HG03575 (cell line): ENCODE data around the gene ADGRD1.
"Not testable (repeated sequence)": the region's sequence is repeated elsewhere in the genome, so short reads cannot be mapped to it uniquely, and the experiment has no call there.

Source experiments
- ATAC-seq: cut with Tn5 transposase; IDR thresholded peaks from one replicate; pipeline ENCODE4 v1.9.1; 2021; ENCODE audit not compliant: unreplicated experiment, insufficient number of reproducible peaks, low FRiP score; ENCODE audit errors: extremely low read depth

Gene ADGRD1

DNA sequence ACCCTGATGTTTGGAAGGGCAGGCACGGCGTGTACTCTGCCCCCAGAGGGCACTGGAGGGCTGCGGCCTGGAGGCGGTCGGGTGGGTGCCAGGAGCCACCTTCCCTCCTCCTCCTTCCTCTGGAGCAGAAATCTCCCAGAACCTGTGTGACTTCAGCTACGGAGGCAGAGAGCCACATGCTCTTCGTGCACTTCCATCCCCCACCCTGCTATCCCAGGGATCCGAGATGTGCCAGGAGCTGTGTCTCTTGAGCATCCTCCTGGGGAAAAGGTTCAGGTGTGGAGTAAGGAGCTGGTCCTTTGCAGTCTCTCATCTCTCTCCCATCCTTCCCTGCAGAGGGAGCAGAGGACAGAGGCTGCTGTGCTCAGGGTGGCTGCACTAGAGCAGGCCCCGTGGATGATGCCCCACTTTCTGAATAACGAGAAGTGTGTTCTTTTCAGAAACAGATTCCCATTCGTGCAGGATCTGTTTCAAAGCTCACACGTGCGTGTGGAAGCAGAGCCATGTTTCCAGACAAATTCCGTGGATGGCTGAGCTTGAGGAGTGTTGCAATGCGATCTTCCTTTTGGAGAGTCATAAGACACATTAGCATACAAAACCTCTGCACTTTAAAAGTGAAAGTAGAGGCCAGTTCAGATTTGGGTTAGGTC is 162.9 kb downstream of the ADGRD1 start:
- ATAC-seq = no peak

DNA sequence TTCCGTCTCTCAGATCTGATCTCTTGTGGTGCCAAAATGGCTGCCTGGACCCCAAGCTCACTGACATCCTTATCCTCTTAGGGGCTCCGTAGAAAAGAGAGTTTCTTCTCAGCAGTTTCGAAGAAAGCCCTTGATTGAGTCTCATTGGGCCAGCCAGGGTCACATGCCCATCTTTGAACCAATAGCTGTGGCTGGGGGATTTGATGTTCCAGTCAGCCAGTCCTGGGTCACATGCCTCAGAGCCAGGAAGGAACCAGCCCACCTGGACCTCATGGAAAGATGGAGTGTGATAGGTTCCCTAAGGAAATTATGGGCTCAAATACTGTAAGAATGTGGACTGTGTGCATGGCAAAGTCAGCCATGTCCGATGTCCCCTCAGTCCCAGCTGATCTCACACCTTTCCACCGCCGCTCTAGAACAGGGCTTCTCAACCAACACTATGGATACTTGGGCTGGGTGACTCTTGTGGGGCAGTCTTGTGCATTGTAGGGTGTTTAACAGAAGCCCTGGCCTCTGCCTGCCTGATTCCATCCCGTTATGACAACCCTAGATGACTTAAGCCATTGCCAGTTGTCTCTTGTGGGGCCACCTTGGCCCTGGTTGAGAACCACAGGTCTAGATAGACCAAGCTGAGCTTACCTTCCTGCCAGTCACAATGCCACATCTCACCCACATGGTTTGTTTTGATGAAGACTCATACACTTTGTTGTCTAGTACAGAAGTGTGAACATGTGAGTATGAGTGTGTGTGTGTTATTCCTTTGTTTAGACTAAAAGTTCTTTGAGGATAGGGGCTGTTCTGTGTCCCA is 163.9 kb downstream of the ADGRD1 start:
- no peak for ATAC-seq

DNA sequence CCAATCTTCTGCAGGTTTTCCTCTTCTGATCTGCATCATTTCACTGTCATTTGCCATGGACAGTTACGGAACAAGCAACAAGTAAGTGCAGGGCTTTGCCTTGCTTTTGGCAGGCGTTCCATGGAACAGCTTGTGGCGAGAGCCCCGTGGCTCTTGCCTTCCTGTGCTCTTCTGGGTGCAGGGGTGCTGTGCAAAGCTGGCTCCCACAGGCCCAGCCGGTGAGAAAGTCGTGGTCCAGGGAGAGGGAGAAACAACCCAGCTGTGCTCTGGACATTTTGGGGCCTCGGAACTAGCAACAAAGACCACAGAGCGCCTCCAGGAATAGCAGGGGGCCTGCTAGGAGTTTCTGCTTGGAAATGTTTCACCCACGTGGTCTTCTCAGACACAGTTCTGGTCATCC is 164.7 kb downstream of the ADGRD1 start:
- no peak for ATAC-seq

DNA sequence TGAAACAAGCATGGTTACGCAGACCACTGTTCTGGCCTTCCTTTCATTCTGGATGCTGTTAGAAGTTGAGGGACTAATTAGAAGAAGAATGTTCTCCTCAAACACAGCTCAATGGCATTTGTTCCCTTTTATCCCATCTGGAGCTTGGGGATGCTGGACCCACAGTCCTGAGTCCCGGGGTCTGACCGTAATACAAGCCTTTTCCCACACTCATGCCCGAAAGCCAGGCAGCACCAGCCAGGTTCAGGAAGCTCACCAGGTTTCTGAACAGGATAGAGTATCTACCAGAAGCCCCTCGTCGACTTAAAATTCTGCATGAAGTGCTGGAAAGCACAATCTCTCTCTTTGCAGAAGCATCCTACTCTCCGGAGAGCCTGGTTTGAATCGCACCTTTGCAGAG is 165.6 kb downstream of the ADGRD1 start:
- not testable (repeated sequence) for ATAC-seq

DNA sequence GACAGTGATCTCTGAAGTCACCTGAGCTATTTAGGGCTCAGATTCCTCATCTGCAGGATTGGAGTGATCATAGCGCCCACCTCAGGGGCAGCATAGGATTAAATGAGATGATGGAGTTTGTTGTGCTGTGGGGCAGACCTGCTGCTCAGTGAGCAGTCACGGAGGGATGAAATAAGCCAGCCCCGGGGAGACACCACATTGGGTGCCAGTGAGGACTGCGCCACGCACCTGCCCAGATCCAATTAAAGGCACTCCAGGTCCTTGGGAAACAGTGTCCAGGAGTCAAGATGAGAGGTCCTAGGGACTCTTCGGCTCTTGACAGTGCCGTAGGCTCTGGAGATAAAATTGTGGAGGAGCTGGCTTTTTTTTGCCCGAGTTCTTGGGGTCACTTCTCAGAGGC is 166.2 kb downstream of the ADGRD1 start:
- no peak for ATAC-seq

DNA sequence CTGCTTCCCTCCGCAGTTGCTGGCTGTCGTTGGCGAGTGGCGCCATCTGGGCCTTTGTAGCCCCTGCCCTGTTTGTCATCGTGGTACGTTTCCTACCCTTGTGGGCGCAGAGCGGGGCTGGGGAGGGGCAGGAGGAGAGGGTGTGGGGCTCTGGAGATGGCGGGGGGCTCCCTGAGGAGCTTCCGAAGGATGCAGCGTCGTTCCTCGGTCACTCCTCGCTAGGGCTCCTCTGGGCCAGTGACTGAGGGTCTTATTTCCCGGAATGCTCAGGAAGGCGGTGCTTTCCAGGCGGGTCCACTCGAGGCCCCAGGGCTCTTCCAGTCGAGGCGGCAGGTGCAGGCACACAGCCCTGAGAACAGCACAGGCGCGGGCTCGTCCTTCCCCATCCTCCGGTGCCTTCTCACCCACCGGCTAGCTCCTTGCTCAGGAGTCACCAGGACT is 167.1 kb downstream of the ADGRD1 start:
- no peak for ATAC-seq

DNA sequence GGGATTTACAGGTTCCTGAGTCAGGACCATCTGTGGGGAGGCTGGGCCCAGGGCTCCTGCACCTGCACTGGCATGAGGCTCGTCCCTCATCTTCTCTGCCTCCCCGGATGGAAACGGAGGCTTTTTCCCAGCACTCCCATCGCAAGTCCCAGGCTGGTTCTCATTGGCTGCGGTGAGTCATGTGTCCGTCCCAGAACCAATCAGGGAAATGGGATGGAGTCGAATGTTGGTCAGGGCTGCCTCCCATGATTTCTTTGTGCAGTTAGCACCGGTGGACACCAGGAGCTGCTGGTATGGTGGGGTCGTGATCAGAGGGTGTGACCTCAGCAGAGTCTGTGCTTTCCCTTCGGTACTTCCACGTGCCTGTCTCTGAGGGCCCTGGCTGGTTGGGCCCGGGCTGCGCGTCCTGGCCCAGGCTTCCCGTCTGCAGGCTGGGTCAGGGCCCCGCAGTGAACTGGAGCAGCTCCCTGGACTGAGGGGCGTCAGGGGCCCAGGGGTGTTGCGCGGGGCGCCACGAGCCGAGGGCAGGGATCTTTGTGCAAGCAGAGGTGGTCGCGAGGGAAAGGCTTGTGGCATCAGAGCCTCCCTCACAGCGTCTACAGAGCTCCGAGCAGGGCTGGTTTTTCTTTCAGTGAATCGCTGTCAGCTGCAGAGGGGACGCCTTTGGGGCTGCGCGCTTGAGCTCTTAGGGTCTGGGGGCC is 168.1 kb downstream of the ADGRD1 start:
- no peak for ATAC-seq

DNA sequence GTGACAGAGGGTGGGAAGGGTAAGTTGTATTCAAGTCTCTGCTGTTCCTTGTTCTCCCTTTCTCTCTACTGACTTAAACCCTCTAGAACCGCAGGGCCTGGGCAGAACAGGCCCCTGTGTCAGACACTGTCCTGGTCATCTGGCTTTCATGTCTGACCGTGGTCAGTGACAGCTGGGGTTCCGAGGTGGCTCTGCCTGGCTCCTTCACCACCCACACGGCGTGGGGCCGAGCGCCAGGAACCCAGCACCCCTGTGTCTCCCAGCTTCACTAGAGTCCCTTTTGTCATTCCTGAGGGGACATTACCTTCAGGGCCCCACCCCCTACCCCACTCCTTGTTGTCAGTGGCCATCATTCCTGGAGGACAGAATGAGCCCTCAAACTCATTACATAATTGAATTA is 168.9 kb downstream of the ADGRD1 start:
- no peak for ATAC-seq

DNA sequence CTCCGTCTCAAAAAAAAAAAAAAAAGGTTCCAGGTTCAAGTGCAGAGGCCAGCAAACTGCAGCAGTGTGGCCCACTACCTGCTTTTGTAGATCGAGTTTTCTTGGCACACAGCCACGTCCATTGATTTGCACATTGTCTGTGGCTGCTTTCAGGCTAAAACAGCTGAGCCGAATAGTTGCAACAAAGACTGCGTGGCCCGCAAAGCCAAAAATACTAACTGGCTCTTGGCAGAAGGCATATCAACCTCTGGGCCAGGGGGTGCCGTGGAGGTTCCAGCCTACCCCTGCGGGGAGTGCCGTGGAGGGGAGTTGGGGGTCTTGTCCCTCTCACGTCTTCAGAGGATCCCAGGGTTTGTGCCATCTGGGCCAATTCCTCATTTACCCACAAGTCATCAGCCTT is 170.1 kb downstream of the ADGRD1 start:
- ATAC-seq = no peak

DNA sequence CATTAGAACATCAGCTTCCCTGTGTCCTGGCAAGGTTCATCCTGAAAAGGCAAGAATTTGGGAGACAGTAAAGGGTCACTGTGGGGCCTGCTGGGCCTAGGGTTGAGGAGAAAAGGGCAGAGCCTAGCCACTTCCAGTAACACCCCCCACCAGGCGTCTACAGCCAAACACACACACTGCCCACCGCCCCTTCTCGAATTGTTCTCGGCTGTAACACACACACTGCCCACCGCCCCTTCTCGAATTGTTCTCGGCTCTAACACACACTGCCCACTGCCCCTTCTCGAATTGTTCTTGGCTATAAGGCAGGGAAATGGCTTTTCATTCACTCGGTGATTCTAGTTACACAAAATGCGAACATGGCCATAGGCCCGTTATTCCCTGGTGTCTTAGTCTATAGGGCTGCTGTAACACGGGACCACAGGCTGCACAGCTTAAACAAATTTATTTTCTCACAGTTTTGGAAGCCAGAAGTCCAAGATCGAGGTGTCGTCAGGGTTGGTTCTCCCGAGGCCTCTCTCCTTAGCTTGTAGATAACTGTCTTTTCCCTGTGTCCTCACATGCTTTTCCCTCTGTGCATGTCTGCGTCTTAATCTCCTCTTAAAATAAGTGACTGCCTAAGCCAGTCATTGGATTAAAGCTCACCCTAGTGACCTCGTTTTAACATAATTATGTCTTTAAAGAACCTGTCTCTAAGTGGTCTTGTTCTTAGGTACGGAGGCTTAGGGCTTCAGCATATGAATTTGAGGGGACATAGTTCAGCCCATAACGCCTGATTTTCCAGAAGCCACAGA is 171.0 kb downstream of the ADGRD1 start:
- ATAC-seq = no peak

DNA sequence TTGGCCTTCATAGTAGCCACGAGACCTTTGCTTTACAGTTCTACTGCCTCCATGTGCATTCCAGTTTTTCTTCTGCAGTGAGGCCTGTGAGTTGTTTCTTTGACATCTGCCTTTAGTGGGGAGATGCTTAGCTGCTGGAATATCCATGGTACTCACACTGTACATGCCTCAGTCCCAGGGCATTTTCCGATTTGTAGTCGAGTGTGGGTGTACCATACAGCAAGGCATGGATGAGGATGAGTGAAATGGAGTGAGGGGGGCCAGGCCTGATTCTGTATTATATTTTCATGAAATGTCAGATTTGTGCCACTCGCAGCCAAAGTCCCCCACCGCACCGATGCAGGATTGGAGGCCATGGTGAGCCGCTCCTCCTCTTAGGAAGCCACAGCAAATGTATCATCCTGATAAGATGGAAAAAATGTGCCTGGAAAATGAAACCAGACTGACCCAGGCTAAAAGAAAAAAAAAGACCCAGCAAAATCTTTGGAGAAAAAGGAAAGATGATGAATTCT is 173.0 kb downstream of the ADGRD1 start:
- ATAC-seq = no peak

DNA sequence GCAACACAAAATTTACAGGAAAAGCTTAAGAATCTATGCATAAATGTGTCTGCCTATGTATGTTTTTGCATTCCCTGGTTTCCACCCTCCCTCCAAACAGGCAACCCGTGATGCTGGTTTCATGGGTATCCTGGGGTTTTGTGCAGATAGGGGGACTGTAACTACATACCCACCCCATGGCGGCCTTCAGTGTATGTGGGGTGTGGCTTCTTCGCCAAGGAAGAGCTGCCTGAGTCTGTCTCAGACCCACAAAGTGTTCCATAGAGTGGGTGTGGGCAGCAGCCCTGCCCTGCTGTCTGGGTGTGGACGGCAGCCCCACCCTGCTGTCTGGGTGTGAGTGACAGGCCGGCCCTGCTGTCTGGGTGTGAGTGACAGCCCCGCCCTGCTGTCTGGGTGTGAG is 174.8 kb downstream of the ADGRD1 start:
- no peak for ATAC-seq

DNA sequence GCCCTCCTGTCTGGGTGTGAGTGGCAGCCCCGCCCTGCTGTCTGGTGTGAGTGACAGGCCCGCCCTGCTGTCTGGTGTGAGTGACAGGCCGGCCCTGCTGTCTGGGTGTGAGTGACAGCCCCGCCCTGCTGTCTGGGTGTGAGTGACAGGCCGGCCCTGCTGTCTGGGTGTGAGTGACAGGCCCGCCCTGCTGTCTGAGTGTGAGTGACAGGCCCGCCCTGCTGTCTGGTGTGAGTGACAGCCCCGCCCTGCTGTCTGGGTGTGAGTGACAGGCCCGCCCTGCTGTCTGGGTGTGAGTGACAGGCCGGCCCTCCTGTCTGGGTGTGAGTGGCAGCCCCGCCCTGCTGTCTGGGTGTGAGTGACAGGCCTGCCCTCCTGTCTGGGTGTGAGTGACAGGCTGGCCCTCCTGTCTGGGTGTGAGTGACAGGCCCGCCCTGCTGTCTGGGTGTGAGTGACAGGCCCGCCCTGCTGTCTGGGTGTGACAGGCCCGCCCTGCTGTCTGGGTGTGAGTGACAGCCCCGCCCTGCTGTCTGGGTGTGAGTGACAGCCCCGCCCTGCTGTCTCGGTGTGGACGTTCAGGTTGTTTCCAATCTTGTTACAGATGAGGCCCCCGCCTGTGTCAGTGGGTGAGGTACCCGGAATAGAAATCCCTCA is 175.4 kb downstream of the ADGRD1 start:
- not testable (repeated sequence) for ATAC-seq

DNA sequence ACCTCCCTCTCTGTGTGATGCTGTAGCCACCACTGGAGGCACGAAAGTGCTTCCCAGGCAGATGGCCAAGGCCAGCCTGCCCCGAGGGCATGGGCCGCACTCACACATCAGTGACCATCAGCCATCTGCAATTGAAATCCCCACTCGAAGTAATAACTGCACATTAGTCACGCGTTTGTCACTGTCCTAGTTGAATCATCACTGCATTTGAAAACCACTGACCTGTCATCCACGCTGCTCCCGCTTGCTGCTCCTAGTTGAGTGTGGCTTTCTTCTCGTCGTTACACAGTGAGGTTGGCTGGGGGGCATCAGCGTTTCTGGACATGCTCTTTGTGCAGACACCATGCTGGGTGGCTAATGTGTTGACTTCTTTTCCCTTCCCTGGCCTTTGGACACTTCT is 176.1 kb downstream of the ADGRD1 start:
- ATAC-seq = no peak

DNA sequence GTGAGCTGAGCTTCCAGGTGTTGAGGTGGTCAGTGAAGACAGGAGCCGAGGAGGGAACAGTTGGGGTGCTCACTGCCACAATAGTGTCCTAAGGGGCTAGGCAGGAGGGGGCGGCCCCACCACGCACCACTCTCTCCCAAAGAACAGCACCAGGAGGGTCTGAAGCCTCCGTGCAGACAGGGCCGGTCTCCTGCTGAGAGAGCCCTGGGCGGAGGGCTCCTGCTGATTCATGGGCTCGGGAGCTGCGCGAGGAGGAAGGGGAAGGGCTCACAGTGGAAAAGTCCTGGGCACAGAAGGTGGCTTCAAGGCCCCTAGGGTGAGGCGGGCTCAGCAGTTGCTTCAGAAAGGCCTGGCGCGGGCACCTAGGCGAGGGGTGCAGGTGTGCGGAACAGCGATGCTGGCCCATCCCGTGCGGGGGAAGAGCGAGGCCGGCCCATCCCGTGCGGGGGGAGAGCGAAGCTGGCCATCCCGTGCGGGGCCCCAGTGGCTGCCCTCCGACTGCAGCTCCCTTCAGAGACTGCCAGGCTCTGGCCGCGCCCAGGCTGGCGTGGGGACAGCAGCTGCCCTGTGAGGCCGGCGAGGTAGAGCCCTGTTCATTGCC is 176.7 kb downstream of the ADGRD1 start:
- no peak for ATAC-seq

DNA sequence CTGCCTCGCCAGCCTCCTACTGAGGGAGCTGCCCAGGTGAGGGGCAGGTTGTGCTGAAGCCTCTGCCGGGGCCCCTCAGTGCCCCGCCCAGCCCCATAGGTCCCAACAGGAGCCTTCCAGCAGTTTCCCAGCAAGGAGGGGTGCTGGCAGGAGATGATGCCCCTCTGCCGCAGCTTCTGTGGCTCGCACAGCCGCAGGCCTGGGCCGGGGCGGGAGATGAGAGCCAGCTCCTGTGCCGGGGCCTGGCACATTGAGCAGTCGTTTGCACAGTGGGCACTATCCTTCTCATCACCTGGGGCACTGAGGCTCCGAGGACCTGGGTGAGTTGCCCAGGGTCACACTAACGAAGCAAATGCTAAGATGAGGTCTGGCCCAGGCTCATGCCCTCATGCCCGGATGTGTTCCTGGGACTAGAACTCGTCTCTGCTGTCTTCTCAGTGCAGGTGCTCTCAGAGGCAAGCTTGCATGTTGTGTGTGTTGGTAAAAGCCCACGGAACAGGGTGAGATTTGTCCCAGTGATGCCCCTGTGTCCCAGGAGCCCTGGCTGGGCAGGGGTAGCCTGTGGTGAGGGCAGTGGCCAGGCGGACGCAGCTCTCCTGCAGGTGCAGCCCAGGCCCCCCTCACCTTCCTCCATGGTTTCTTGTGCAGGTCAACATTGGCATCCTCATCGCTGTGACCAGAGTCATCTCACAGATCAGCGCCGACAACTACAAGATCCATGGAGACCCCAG is 177.5 kb downstream of the ADGRD1 start:
- no peak for ATAC-seq

DNA sequence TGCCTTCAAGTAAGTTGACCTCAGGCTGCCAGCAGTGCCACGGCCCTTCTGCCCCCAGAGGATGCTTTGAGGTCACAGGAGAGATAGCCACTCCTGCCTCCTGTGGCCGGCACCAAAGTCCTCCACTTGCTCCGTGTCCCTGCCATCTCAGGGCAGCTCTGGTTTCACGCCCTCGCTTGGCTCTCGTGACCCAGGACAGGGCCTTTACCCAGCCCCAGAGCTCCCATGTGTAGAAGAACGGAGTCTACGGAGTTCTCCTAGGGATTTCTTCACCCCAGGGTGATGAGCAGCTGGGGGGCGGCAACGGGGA is 178.1 kb downstream of the ADGRD1 start:
- no peak for ATAC-seq
